GM19099 (cell line): Measurements from ENCODE around the gene ALS2CL.

Experiments used
- POLR2A ChIP-seq: IDR thresholded peaks from 3 replicates; pipeline ENCODE4 v1.6.1; 2011; ENCODE audit warnings: low read depth; ENCODE audit not compliant: insufficient read length; ENCODE audit errors: extremely low read depth

The ALS2CL gene

GRCh38 chr3:46656778-46657556, 36.5 kb downstream of the ALS2CL start:
- TF ChIP-seq POLR2A: no peak

GRCh38 chr3:46655271-46655670, 38.2 kb downstream of the ALS2CL start:
- no peak for TF ChIP-seq POLR2A

GRCh38 chr3:46651084-46651483, 42.4 kb downstream of the ALS2CL start:
- TF ChIP-seq POLR2A: no peak

GRCh38 chr3:46649436-46649835, 44.0 kb downstream of the ALS2CL start:
- TF ChIP-seq POLR2A: no peak

GRCh38 chr3:46648096-46648495, 45.4 kb downstream of the ALS2CL start:
- no peak for TF ChIP-seq POLR2A

- no peak for TF ChIP-seq POLR2A
Measured at GRCh38 chr3:46646700-46647099, 46.8 kb downstream of the ALS2CL start.

- TF ChIP-seq POLR2A: no peak
Measured at GRCh38 chr3:46643701-46644100, 49.8 kb downstream of the ALS2CL start.

- TF ChIP-seq POLR2A: no peak
Measured at GRCh38 chr3:46642971-46643370, 50.5 kb downstream of the ALS2CL start.

GRCh38 chr3:46640927-46641326, 52.6 kb downstream of the ALS2CL start:
- TF ChIP-seq POLR2A: no peak

- no peak for TF ChIP-seq POLR2A
Measured at GRCh38 chr3:46639221-46639620, 54.3 kb downstream of the ALS2CL start.

- no peak for TF ChIP-seq POLR2A
Measured at GRCh38 chr3:46634856-46635255, 58.6 kb downstream of the ALS2CL start.

- TF ChIP-seq POLR2A: no peak
Measured at GRCh38 chr3:46632792-46633191, 60.7 kb downstream of the ALS2CL start.

- TF ChIP-seq POLR2A: no peak
Measured at GRCh38 chr3:46629551-46630517, 63.6 kb downstream of the ALS2CL start.

- TF ChIP-seq POLR2A: no peak
Measured at GRCh38 chr3:46628901-46629369, 64.5 kb downstream of the ALS2CL start.

- TF ChIP-seq POLR2A: no peak
Measured at GRCh38 chr3:46627078-46627477, 66.4 kb downstream of the ALS2CL start.

- no peak for TF ChIP-seq POLR2A
Measured at GRCh38 chr3:46626039-46626438, 67.4 kb downstream of the ALS2CL start.
